ENCODE data around the gene ATG3.
"Not testable (repeated sequence)": the region's sequence is repeated elsewhere in the genome, so short reads cannot be mapped to it uniquely, and the experiment has no call there.

The ATG3 gene

DNA sequence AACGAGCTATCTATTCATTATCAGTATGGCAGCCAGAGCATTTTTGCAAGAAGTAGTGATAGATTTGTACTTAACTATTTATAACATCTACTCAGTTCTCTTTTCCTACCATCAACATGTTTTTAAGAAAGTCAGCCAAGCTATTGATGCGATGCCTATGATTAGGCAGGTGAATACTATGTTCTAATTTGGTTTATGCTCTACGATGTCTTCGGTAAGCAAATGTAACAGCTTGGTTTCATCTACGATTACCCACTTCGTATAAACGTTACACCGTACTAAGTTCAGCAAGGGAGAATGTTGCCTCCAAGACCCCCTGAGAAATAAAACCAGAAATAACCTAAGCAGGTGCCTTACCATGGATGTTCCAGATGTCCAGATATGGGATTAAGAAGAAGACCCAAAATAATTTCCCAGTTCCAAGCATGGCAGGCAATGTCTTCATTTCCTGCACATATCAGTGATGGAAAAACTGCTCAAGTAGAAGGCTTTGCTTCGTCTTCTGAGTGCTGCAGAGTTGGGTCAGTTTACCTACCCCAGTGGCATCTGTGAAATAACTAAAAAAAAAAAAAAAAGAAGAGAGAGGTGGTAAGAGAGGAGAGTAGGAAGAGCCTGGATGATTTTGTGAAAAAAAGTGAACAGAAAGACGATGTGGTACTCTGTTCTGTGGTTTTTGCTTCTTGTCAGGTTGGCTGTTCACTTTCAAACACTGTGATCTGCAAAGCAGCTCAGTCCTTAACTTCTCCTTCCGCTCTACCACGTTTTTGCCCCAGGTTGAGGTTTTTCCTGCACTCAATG, 62.6 kb downstream of the ATG3 start, which contains the start of gene BTLA:
Gene BTLA (minus strand): TSS at position 559 of the 798 bp plus-strand sequence. CDS start 114 bp downstream, at position 445.
- peak; percentile 40 for DNase-seq (ENCODE audit: low spot score)

DNA sequence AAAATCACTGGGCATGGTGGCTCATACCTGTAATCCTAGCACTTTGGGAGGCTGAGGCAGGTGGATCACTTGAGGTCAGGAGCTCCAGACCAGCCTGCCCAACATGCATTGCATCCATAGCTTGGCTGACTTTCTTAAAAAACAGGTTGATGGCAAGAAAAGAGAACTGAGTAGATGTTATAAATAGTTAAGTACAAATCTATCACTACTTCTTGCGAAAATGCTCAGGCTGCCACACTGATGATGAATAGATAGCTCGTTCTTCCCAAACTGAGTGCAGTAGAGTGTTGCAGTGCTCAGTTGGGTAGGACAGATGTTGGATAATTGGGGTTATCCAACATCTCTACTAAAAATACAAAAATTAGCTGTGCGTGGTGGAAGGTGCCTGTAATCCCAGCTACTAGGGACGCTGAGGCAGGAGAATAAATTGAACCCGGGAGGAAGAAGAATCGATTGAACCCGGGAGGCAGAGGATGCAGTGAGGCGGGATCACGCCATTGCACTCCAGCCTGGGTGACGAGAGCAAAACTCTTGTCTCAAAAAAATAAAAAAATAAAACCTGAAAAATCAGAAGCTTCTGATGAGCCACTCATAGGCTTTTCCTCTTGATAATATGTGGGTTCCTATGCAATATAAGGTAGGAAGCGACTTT, 63.7 kb downstream of the ATG3 start:
- DNase-seq (ENCODE audit: low spot score) = peak; percentile 20

DNA sequence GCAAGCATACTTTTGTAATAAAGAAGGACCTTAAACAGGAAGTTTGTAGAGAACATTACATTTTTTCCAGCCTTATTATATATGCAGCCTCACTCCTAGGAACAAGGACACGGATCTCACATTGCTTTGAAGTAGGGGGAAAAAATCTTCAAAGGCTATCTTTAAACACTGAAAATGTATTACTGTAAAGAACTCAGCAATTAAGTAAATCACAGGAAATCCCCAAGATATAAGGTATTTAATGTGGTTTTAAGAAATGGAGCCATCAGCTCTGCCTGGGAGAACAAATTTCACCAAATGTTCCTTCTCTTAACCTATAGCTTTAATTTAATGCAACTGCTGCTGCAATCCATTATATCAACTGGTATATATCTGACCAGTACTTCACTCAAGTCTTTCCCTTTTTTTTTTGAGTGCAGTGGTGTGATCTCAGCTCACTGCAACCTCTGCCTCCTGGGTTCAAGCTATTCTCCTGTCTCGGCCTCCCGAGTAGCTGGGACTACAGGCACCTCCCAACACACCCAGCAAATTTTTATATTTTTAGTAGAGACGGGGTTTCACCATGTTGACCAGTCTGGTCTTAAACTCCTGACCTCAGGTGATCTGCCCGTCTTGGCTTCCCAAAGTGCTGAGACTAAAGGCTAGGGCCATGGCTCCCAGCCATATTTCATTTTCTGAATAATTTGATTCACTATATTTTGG, 65.2 kb downstream of the ATG3 start:
- DNase-seq (ENCODE audit: low spot score) = no peak

DNA sequence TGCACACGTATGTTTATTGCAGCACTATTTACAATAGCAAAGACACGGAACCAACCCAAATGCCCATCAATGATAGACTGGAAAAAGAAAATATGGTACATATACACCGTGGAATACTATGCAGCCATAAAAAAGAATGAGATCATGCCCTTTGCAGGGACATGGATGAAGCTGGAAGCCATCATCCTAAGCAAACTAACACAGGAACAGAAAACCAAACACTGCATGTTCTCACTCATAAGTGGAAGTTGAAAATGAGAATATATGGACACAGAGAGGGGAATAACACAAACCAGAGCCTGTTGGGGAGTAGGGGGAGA, 67.4 kb downstream of the ATG3 start:
- not testable (repeated sequence) for DNase-seq (ENCODE audit: low spot score)

DNA sequence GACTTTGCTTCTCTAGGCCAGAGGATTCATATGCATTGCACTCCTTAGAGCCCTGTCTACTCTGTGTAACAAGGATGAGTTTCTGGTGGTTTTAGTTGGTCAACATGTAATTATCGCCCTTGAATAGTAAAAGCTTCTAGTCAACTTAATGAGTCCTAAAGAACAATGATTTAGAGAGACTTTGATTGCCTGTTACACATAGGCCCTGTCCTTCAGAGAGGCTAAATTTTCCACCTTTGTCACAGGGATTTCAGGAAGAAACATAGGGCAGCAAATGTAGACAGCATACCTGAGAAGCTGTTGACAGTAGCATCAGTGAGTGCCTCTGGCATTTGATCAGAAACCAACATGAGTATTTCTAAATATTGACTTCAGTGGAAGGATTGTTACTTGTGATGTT, 69.6 kb downstream of the ATG3 start:
- DNase-seq (ENCODE audit: low spot score) = no peak

DNA sequence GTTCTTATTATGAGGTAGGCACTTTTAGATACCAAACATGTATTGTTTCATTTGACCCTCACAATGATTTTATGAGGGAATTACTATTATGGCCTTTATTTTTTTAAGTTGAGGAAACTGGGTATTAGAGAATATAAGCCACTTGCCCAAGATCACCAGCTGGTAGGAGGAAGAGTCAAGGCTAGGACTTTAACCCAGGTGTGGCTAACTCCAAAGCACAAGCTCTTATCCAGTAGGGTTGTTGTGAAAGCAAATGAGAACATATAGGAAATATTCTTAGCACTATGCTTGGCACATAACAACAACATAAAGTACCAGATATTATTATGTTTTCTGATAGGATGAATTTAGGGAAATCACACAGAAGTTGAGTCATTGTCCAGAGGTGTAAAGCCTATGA, 70.4 kb downstream of the ATG3 start:
- no peak for DNase-seq (ENCODE audit: low spot score)

DNA sequence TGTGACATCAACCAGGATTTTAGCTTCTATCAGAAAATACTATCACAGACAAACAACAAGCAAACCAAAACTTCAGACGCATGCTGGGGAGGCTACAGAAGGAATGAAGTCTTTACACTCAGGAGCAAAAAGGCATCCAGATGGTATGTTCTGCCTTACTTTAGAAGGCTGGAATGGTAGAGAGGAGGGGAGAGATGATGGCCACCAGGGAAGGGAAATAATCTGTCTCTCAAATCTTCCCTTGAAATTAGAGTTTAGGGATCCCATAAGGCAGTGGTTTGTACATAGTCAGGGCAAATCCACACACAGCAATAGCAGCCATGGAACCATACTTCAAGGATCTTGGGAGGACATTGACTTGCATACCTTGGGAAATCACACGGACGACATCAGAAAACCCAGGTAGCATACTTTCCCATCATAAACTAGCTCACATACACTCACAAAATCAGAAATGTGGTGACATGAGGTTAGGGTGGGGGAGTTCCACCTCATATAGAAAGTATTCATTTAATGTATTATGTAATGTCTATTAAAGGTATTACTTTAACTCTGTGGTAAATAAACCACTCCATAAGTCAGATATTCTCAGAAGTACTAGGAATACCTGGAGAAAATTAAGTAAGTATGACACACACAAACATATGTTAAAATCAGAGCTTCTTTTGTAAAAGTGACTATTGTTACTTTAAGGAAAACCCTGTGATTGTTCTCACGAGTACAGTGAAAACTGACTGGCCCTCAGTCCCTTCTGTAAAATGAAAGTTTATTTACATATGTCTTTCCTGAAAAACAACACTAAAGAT, 71.9 kb downstream of the ATG3 start:
- DNase-seq (ENCODE audit: low spot score) = no peak

DNA sequence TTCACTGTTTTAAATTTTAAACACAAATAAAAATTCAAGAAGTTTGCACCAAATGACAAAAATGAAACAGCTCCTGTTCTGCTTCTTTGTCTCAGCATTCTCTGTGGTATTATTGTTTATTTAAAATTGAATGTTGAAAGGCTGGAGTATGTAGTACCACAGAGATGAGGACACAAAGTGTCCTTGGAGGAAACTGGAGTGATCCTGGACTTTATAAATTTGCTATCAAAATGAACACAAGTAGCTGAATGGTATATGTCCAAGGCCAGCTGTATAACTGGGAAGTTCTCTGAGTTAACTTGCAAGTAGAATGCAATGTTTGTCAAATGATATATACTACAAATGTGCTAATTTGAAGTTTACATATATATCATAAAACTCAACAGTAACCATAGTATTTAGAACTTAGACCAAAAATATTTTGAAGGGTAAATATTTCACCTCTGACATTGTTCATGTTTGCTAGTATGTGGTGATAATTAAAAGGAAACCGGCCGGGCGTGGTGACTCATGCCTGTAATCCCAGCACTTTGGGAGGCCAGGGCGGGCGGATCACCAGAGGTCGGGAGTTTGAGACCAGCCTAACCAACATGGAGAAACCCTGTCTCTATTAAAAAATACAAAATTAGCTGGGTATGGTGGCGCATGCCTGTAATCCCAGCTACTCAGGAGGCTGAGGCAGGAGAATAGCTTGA, 74.8 kb downstream of the ATG3 start:
- no peak for DNase-seq (ENCODE audit: low spot score)

DNA sequence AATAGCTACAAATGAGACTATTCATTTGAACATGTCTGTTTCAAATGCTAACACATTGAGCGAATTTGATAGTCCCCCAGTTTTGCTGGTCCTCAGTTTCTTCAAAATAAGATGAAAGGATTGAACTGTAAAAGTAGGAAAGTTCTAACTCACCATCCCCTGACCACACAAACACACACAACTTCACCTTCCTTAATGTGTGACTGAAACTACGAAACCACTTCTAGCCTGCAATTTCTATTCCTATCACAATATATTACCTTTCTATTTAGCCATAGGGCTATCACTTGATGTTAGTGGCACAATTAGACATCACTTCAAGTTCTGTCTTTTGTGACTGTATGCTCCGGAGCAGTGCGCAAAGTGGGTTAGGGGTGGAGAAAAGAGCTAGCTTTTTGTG, 77.4 kb downstream of the ATG3 start:
- DNase-seq (ENCODE audit: low spot score) = no peak

DNA sequence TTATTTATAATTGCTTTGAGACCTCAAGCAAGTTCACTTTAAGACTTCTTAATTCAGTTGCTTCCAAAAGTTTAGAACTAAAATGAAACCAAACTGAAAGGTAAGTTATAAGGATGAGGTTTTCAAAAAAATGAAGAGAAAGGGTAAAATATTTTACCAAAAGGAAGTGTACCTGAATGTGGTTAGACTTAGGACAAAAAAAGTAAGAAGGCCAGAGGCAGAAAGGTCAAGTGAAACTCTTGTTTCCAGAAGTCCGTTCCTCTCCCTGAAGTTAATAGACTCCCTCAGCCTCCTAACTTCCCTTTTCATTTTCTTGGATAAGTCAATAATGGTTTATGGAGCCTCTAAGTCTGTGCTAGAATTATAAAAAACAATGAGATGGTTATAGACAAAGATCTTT, 79.1 kb downstream of the ATG3 start:
- DNase-seq (ENCODE audit: low spot score) = no peak
